Stimulated activated CD4-positive, alpha-beta T cell treated with anti-CD3 and anti-CD28 coated beads, Interleukin-2, amount 100 ng/mL, for 48 hours (primary cell): ENCODE measurements around the gene TRIO.

Experiments
- DNase-seq, 2 donors: peaks; one replicate each; pipeline ENCODE4 v3.0.0-alpha.2; 2020

Gene TRIO

DNA sequence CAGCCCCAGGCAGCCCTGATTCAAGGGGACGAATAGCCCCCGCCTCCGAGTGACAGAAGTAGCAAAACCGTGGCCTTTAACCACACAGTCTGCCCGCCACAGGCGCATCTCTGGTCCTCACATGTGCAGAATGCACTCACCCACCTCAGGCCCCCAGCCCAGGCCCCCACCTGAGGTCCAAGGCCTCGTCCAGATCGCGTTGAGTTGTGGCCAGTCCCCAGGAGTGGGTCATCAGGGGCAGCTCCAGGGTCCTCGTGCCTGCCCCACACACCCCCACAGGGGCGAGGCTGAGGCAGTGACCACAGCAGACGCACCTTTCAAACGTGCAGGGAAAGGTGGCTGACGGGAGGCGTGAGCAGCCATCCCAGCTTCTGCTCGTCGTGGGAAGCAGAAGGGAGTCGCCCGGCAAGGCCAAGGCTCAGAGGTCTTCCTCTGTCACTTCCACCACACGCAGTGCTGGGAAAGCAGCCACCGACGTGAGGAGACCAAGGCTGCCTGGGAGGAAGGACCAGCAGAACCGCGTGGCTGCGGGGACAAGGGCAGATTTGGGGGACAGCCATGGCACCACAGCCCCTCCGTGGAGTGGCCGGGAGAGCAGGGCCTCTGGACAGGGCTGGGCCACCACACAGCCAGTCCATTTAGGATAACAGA lies 360.7 kb downstream of the TRIO start:
- DNase-seq: no peak

DNA sequence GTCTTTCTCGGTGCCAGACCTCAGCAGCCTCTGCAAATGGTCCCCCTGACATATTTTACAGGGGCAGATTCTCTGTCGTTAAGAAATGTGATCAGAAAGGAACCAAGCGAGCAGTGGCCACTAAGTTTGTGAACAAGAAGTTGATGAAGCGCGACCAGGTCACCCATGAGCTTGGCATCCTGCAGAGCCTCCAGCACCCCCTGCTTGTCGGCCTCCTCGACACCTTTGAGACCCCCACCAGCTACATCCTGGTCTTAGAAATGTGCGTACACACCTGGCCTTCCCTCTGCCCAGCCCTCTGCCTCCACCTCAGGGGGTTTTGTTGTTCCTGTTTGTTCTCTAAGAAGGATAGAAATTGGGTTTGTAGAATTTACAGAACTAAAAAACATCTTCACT lies 361.2 kb downstream of the TRIO start:
- DNase-seq: no peak

DNA sequence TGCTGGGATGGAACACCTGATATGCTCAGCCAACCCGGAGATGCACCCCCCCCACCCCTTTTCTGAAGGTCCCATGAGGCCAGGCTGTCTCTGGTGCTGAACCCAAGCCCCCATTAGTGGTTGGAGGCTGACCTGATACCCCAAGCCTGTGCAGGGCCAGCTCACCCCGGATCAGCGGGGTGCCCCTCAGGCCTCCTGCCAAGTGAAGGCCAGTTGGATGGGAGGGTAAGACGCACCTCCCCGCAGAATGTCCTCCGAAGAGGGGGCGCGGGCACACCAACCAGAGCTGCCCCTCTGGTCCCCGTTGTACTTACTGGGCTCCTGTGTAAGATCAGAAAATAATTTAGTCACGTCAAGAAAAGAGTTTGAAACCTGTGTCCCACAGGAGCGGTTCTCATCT lies 361.7 kb downstream of the TRIO start:
- no peak for DNase-seq

DNA sequence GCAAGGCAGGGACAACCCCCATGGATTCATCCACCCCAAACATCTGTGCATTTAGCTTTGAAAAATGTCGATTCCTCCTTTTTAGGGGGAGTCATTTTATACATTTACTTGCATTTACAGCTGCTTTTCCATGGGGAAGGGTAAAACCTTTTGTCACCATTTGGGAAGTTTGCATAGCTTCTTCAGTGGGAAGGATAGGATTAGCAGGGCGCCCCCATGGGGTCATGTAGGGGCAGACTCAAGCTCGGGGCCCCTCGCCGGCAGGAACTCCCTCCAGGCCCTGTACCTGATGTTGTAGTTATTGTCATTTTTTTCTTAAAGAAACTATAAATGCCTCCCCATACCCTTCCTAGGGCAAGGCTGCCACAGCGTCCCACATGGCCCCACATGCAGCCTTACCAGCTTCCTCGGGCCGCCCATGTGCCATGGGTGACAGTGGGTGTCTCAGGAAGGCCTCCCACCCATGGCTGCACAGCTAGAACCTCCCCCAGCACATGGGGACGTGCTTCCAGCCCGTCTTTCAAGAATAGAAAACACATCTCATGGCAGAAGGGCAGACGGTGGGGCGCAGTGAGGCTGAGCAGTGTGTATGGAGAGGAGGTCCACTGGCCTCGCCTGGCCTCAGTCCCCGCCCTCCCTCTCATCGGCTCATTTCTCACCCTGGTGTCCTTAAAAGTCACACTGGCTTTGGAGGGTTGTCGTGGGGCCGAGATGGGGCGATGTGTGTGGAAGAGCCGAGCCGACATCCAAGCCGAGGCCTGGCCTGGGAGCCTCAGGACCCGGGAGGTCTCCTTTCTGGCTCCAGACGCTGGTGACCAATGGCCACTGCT lies 362.4 kb downstream of the TRIO start:
- no peak for DNase-seq

DNA sequence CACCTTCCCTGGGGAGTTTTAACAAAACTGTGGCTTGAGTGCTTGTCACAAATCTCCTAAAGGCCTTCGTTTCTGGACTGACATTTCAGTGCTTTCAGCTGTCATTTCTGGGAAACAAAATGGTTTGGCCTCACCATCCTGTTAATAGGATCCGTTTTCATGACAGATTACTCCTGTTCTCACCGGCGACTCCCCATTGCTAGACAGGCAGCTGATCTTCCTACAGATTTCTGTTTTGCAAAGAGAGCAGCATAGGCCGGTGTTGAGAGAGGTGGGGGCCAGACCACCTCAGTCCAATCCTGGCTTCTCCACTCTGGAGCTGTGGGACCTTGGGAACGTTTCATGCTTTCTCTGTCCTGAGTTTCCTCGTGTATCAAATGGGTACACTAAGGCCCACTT lies 363.0 kb downstream of the TRIO start:
- no peak for DNase-seq

DNA sequence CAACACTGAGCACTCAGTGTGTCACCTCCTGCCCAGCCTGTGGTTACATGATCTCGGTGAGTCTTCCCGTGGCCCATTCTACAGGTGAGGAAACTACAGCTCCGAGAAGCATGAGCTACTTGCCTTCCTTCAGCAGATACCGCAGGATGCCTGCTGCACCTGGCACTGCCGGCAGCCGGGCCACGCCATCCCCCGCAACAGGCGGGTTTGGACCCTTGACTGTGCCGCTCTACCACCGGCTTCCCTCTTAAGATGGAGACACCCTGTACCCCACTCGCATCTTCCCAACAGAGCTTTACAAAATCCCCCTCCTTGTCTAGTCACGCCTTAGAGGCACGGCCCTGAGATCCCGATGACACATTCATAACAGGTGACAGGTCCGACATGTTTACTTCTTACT lies 363.5 kb downstream of the TRIO start:
- DNase-seq: no peak

DNA sequence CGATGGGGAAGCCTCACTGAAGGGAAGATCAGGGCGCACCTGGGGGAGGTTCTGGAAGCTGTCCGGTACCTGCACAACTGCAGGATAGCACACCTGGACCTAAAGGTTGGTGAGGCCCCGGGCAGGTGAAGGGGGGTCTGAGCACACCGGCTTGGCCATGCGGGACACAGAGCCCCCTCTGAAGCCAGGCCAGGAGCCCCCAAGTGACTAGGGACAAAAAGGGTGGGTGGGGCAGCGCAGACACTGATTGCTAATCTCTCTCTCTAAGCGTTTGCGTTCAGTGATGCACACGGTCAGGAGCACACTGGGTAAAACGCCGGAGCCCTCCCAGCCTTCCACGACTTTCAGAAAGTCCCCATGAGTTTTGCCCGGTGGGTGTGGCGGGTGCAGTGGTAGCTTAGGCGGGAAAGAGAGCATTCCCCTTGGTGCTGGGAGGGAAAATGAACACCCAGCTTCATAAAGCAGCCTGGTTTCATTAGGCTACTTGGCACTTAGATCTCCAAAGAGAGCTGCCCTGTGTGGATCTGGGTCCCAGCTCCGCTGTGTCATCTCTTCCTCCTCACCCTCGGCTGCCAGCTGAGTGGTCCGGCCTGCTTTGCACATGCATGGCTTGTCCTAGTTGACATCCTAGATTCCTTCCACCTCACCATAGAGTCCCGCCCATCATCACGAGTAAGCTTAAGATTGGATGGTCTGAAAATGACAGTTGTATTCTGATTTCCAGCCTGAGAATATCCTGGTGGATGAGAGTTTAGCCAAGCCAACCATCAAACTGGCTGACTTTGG lies 364.2 kb downstream of the TRIO start:
- DNase-seq: no peak

DNA sequence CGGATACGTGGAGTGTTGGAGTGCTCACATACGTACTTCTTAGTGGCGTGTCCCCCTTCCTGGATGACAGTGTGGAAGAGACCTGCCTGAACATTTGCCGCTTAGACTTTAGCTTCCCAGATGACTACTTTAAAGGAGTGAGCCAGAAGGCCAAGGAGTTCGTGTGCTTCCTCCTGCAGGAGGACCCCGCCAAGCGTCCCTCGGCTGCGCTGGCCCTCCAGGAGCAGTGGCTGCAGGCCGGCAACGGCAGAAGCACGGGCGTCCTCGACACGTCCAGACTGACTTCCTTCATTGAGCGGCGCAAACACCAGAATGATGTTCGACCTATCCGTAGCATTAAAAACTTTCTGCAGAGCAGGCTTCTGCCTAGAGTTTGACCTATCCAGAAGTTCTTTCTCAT lies 364.9 kb downstream of the TRIO start:
- no peak for DNase-seq

DNA sequence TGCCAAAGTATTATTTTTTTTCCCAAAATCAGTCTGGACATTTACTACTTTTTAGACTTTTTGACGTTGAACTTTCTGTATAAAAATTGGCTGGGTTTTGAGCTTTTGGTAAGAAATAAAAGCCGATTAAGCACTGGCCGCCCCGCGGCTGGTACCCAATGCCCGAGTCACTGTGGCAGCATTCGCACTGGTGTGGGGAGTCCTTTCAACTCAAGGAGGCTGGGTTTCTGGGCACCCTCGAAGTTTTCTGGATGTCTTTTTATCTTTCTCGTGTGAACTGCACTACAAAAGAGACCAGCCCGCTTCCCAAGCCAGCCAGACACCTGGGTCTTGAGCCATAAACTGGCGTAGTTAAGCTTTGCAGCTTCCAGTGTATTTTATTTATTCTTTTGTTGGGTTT lies 366.4 kb downstream of the TRIO start:
- DNase-seq: no peak

DNA sequence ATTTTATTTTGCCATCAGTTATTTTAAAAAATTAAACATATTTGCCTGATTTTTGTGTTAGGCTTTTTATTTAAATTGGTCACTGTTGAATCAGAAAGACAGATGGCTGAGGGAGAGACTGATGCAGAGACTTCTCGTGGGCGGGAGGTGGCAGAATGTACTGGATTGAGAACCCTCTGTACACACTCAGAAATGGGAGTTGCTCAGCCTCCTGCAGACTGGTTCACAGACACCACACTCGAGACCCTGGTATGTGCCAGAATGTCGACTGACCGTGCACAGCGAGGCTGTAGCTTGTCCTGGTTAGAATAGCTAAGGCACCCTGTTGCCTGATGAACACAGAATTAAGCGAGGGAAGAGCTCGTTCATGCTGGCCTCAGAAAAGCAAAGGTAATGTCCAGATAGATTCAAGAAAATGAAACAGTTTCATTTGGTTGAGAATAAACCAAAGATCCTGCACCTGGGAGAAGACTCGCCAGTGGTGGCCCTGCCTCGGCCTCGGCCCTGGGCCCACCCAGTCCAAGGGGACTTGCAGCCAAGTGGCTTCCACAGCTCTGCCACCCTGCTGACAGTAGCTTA lies 367.1 kb downstream of the TRIO start:
- DNase-seq: no peak

DNA sequence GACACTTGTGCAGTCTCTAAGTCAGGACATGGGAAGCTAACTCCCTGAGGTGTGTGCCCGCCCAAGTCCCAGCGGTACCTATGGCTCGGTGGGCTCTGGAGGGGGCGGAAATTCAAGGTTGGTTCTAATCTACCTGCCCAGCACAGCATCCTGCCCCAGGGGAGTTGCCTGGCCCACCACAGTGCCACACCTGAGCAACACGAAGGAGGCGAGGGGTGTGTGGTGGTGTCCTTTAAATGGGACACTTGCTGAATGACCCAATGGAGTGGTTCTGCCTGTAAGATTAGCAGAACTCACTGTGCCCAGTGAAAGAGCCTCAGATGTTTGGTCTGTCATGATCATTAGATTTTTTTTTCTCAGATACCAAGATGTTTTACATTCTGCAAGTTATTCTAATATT lies 367.7 kb downstream of the TRIO start:
- DNase-seq: no peak

DNA sequence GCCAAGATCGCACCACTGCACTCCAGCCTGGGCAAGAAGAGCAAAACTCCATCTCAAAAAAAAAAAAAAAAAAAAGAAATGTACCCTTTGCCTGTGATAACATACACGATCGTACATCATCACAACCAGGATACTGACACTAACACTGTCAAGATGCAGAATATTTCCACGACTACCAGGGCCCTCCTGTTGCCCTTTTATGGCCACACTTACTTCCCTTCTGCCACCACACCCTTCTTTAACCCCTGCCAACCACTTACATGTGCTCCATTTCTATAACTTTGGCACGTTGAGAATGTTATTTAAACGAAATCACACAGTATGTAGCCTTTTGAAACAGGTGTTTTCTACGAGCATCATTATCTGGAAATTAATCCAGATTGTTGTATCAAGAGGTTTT lies 369.4 kb downstream of the TRIO start:
- no peak for DNase-seq

DNA sequence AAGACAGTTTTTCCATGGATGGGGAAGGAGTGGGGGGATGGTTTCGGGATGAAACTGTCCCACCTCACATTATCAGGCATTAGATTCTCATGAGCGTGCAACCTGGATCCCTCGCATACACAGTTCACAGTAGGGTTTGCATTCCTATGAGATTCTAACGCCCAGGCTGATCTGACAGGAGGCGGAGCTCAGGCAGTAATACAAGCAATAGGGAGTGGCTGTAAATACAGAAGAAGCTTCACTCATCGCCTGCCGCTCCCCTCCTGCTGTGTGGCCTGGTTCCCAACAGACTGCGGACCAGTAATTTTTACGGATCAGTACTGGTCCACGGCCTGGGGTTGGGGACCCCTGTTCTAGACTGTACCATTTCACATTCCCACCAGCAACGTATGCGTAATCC lies 370.1 kb downstream of the TRIO start:
- no peak for DNase-seq

DNA sequence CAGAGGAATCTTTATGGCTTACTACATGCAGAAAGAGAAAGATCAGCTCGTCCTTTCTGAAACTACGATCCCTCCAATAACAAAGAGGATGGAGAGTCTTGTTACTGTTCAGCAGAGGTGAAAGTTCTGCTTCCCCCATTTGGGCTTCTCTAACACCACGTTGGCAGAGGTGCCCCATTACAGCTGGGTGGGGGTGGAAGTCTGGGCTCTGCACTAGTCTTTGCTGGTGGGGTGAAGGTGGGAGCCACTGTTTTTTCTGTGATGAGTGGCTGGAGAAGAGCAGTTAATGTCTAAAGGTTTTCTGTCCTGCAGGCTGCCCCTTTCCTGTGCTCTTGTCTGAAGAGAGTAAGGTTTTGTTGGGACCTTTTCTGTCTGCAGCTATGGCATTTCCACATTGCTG lies 373.8 kb downstream of the TRIO start:
- DNase-seq: no peak

DNA sequence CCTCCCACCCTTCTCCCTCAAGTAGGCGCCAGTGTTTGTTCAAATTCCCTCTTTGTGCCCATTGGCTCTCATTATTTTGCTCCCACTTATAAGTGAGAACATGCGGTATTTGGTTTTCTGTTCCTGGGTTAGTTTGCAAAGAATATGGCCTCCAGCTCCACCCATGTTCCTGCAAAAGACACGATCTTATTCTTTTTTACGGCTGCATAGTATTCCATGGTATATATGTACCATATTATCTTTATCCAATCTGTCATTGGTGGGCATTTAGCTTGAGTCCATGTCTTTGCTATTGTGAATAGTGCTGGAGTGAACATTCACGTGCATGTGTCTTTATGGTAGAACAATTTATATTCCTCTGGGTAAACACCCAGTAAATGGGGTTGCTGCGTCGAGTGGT lies 375.5 kb downstream of the TRIO start:
- DNase-seq: no peak

DNA sequence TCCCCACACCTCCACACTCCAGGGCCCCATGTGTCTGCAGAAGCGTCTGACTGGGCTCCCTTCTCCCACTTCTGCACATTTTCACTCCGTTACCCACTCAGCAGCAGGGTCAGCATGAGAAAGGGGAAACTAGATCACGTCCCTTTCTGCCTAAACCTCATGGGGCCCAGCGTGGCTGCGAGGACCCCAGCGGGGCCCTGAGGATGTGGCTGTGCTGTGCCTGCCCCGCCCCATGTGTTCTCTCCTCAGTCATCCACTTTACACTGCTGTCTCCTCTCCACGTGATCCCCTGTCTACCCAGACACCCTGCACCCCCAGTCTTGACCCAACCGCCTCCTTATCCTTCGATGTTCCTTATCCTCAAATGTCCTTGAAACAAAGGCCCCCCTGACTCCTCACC lies 378.6 kb downstream of the TRIO start:
- DNase-seq: no peak

DNA sequence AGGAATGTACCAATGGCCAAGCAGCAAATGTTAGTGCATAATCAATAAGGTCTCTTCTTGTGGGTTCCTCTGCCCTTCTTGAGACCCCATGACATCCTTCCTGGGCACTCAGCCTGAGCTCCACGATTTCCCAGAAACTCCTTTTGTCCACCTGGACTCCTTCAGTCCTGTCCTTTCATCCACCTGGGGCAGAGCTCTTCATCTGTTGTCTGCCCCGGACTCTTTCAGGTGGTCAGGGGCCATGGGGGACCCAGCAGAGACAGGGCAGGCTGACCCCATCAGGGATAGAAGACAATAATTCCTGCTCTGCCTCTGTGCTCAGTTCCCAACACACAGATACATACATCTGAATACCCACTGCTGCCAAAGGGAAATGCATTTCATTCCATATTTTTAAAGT lies 379.6 kb downstream of the TRIO start:
- DNase-seq: no peak

DNA sequence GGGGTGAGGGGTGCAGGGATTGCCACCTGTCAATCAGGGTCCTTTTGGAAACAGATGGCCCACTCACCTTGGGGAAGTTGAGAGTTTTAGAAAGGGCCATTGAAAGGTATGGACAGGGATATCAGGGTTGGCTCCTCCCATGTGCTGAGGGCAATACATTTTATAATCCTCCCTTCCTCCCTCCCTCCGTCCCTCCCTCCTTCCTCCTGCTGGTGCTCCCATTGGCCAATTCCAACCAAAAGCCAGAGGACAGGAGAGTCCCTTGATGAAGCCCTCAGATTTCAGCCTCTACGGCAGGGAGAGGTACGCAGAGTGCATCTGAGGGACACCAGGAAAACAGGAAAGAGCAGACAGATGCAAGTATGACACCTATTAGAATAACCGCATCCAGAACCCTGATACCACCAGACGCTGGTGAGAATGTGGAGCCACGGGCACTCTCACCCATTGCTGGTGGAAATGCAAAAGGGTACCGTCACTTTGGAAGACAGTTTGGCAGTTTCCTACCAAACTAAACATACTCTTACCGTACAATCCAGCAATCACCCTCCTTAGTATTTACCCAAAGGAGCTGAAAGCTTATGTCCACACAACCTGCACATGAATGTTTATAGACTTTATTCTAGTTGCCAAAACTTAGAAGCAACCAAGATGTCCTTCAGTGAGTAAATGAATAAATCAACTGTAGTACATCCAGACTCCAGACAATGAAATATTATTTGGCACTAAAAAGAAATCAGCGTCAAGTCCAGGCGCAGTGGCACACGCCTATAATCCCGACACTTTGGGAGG lies 380.3 kb downstream of the TRIO start:
- no peak for DNase-seq

DNA sequence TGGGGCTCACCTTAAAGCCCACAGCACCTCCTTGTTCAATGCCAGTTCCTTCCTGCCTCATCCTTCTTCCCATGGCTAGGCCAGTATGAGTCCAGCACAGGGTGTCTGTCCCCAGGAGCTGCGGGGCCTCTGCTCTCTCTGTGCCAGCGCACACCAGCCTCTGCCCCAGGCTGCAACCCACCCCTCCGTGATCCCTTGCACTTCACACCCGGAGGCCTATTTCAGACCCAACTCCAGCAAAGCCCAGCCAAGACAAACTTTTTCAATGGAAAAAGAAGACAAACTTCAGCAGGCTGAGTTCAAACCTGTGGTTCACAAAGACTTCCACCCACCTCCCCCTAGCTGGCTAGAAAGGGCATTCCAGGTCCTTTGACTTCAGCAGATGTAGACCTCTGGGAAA lies 382.3 kb downstream of the TRIO start:
- no peak for DNase-seq

DNA sequence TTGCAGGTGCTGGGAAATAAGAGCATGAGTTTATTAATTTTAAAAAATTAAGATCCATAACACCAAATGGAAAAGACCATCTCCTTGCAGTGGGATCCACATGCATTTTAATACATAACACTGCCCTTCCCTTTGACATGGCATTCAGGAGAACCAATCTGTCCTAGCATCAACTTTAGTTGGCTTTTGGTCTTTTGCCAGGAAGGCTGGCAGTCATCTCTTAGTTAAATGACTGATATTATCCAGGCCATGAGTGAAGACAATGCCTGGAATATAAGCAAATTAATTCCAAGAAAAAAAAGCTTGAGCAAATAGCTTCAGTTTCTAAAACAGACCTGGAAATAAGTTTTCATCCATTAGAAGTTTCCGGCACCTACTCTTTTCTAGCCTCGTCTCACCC lies 383.4 kb downstream of the TRIO start:
- no peak for DNase-seq

DNA sequence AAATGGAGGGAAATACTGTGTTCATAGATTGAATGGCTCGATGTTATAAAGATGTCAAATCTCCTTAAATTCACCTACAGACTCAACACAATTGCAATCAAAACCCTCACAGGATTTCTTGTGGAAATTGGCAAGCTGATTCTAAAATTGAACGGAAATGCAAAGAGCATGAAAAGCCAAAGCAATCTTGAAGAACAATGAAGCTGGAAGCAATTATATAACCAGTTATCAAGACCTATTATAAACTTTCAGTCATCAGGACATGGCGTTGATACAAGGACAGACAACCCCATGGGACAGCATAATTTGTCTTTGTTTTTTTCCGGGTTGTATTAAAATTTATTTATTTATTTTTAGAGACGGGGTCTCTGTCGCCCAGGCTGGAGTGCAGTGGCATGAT lies 385.0 kb downstream of the TRIO start:
- no peak for DNase-seq

DNA sequence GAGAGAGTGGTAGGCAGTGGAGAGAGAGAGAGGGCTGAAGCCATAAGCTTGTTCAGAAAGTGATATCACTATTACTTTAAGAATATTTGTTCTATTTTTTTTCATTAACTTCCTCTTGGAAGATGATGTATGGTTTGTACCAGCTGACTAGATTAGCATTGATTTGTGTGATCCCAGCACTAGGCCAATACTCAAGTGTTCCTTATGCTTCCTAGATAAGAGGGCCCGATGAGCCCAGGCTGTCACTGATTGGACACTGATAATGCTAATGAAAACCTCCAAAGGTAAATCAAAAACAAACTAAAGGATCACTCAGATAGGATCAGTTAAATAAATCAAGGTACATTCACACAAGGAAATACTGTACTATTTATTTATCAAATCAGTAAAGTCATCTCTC lies 385.8 kb downstream of the TRIO start:
- no peak for DNase-seq

DNA sequence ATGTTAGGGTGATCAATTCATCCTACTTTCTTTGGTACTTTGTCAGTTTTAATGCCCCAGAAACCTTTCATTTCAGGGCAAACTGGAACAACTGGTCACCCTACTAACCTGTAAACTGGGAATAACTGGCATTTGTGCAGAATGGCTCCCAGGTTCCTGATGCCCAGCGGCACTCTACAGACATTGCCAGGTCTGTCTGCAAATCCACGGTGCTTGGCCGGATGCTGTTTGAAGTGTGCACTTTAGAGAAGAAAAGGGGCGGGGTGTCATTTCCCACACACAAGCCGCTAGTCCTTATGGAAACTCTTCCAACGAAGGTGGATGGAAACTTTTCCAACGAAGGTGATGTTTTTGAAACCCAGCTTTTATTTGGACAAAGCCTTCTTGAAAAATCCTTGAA lies 388.5 kb downstream of the TRIO start:
- DNase-seq: no peak
